Prostate gland (tissue), 2 donors: ENCODE data around the gene ARL3.

ENCODE experiments used
- CTCF ChIP-seq, 4 experiments: fragments of 200-600 bp in 2 of 4; fragments of 450-650 bp in 2 of 4; sonication (generic) in 2 of 4; IDR thresholded peaks; 1 replicate in 3 of 4; 2 replicates in 1 of 4; pipeline ENCODE4 v1.5.1; 2016 to 2019; ENCODE audit warnings: antibody characterized with exemption in 4 of 4, mild to moderate bottlenecking in 2 of 4, moderate library complexity in 2 of 4
- POLR2A ChIP-seq: fragments of 450-650 bp; IDR thresholded peaks from one replicate; pipeline ENCODE4 v1.6.1; 2016; ENCODE audit warnings: antibody characterized with exemption, mild to moderate bottlenecking
- POLR2AphosphoS5 ChIP-seq: sonication (generic); formaldehyde crosslinking; IDR thresholded peaks from one replicate; pipeline ENCODE4 v1.6.1; 2017; ENCODE audit warnings: antibody characterized with exemption

DNA sequence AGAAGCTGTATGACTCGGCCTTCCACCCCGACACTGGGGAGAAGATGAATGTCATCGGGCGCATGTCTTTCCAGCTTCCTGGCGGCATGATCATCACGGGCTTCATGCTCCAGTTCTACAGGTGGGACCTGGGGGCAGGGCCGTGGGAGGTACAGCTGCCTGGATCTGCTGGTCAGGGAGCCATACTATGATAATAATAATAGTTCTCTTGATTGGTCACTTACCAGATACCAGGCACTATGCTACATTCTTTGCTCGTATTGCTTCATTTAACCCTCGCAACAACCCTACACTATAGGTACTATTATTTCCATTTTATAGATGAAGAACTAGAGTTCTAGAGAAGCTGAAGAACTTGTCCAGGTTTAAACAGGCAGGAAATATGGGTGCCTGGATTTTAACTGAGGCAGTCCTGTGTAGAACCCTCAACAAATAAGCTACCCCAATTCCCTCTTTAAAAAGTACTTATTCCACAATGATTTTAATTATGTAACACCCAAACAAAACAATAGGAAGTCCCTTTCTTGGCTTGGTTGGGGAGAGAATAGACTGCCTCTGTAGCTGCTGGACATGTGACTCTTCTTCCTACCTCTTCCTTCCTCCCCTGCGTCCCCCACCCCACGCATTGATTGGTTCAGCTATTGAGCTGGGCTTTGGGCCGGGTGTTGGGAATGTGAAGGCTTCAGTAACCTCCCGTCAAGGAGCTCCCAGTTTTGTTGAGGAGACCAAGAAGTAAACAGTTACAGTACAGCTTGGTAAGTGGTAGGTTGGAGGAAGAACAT lies 13.0 kb upstream of the ARL3 start:
- TF ChIP-seq CTCF (IDR thresholded peaks at IDR 0.05) (no peak), POLR2A (no peak), POLR2AphosphoS5 (no peak)
